Esophagus squamous epithelium (tissue), 4 donors: ENCODE data around the gene GAS7.

ENCODE experiments used
- CTCF ChIP-seq, 6 experiments: fragments of 450-650 bp in 4 of 6; fragments of 200-600 bp in 2 of 6; sonication (generic) in 2 of 6; IDR thresholded peaks; one replicate each; pipeline ENCODE4 v1.5.1; 2016 to 2019; ENCODE audit warnings: antibody characterized with exemption in 6 of 6, mild to moderate bottlenecking in 4 of 6, moderate library complexity in 4 of 6
- POLR2A ChIP-seq, 4 donors: fragments of 450-650 bp; IDR thresholded peaks; one replicate each; pipeline ENCODE4 v1.6.1; 2017; ENCODE audit warnings: antibody characterized with exemption in 4 of 4, mild to moderate bottlenecking in 4 of 4, moderate library complexity in 3 of 4

DNA sequence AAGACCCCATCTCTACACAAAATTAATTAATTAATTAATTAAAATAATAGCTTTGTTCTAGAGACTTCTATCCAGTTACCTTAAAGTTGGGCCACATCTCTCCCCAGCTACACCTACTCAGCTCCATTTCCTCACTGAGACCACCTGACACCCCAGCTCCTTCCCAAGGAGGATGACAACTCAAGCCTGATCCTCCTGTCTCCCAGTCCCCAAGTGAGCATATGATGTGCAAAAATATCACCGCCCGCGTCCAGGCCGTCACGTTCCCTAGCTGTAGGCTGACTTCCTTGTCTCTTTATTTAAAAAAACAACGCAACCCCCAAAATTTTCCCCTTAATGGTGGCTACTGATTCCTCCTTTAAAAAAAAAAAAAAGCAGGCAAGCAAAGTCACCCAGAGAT is 173.2 kb downstream of the GAS7 start:
- no peak for TF ChIP-seq CTCF (IDR thresholded peaks at IDR 0.05)
- TF ChIP-seq POLR2A (IDR thresholded peaks at IDR 0.05): no peak
